ENCODE results near the gene PYGM. TPM values are rescaled to one million over a fixed set of nuclear protein-coding genes. Genes with fewer than 3 reads are reported as not detected.

Gene PYGM
- total and polyA plus RNA-seq, 2 donors (not counting 3 experiments of a cell fraction or from before 2014, with no cell fraction given): 0.10 to 0.62 TPM

DNA sequence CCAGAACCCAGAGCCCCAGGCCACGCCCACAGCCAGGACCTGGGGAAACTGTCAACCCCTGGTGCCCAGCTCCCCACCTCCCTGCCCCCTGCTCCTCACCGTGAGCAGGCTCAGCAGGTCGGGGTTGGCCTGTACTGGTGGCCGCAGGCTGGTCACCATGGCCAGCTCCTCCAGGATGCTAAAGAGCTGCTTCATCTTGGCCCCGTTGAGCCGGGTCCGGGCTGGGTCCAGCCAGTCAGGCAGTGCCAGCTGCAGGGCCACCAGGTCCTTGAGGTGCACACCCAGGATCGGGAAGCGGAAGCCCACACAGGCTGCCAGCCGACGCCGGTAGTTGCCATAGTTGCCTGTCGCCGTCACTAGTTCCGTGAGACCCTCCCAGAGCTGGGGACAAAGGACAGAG, 23.1 kb downstream of the PYGM start:
- Histone ChIP-seq H3K27me3 (ENCODE audit: control insufficient read depth in 2 of 2, insufficient read depth in 2 of 2, low read length in 2 of 2) (peaks cover under 1 to 7% of the 10 kb centered on the region in 2 experiments), H2AFZ (ENCODE audit: low read depth, low read length) (no peak overlapping the region), H3K27ac (ENCODE audit: insufficient read depth, low read depth, low read length) (no peak overlapping the region), H3K9me3 (replicated peaks; ENCODE audit: control insufficient read depth, insufficient read depth, low read length) (no peaks in the 10 kb centered on the region), H3K4me3 (replicated peaks in 1 of 3; ENCODE audit: insufficient read depth in 1 of 3, low read depth in 1 of 3, low read length in 3 of 3) (no peak overlapping the region), H3K9ac (replicated peaks; ENCODE audit: extremely low read depth, insufficient read depth, low read length) (no peak overlapping the region), H3K4me2 (ENCODE audit: insufficient read depth, low read length) (no peak overlapping the region), H3K79me2 (ENCODE audit: control insufficient read depth, insufficient read depth, low read length) (no peaks in the 10 kb centered on the region), H3K9me1 (replicated peaks; ENCODE audit: control insufficient read depth, extremely low read depth, insufficient read depth, low read length) (no peaks in the 10 kb centered on the region), H3K4me1 (ENCODE audit: control insufficient read depth, extremely low read depth, insufficient read depth, low read length) (no peaks in the 10 kb centered on the region), H3K36me3 (ENCODE audit: control insufficient read depth in 2 of 2, extremely low read depth in 1 of 2, insufficient read depth in 2 of 2, low read length in 2 of 2) (no peaks in the 10 kb centered on the region), H4K20me1 (replicated peaks; ENCODE audit: control insufficient read depth, extremely low read depth, insufficient read depth, low read length) (no peaks in the 10 kb centered on the region)
- ChIA-PET CTCF (no interaction called here), POLR2A (no interaction called here)
- TF ChIP-seq CTCF (IDR thresholded peaks at IDR 0.05; ENCODE audit: extremely low read depth in 1 of 2, insufficient read depth in 1 of 2, low read depth in 1 of 2, low read length in 2 of 2) (no peak), JUN (IDR thresholded peaks at IDR 0.05; ENCODE audit: borderline replicate concordance, insufficient read depth, insufficient read length, low read depth) (no peak)
- dilution Hi-C loops (cut with MboI; ENCODE audit: extremely low pct_ligation_motif_present, low sequenced_read_pairs) (no loop called here), intact Hi-C loops (cut with micrococcal nuclease) (no loop called here)
- FAIRE-seq: no peak
- no peak for DNase-seq (ENCODE audit: low read depth, low spot score)
- no TSS peak for BruUV-seq (replicated peaks)

DNA sequence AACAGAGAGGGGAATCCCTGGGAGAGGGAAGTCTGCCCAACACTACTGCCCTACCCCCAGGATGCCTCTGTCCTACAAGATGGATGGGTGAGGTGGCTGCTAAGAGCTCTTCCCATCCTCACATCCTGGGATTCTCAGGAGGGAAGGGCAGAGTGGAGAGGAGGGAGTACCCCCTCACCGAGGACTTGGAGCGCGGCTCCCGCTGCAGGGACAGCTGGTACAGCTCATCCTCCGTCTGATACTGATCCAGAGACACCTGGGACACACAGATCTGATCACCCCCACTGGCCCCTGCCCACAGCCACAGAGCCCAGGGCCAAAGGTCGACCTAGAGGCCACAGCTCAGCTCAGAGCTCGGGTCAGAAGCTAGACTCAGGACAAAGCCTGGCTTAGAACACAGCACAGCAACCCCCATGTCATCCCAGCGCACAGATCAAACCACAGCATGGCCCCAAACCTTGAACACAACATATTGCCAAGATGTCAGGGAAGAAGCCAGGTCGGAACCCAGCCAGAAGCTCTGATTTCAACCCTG, 24.0 kb downstream of the PYGM start:
- dilution Hi-C loops (cut with MboI; ENCODE audit: extremely low pct_ligation_motif_present, low sequenced_read_pairs): no loop called here
- Histone ChIP-seq H3K9me1 (replicated peaks; ENCODE audit: control insufficient read depth, extremely low read depth, insufficient read depth, low read length) (no peaks in the 10 kb centered on the region), H3K9me3 (replicated peaks; ENCODE audit: control insufficient read depth, insufficient read depth, low read length) (no peaks in the 10 kb centered on the region), H3K27me3 (ENCODE audit: control insufficient read depth in 2 of 2, insufficient read depth in 2 of 2, low read length in 2 of 2) (peaks cover 0 to 5% of the 10 kb centered on the region in 2 experiments), H3K4me1 (ENCODE audit: control insufficient read depth, extremely low read depth, insufficient read depth, low read length) (no peaks in the 10 kb centered on the region), H4K20me1 (replicated peaks; ENCODE audit: control insufficient read depth, extremely low read depth, insufficient read depth, low read length) (no peaks in the 10 kb centered on the region), H3K36me3 (ENCODE audit: control insufficient read depth in 2 of 2, extremely low read depth in 1 of 2, insufficient read depth in 2 of 2, low read length in 2 of 2) (no peaks in the 10 kb centered on the region), H3K27ac (ENCODE audit: insufficient read depth, low read depth, low read length) (no peak overlapping the region), H3K4me2 (ENCODE audit: insufficient read depth, low read length) (no peak overlapping the region), H2AFZ (ENCODE audit: low read depth, low read length) (no peak overlapping the region), H3K79me2 (ENCODE audit: control insufficient read depth, insufficient read depth, low read length) (no peaks in the 10 kb centered on the region), H3K4me3 (replicated peaks in 1 of 3; ENCODE audit: insufficient read depth in 1 of 3, low read depth in 1 of 3, low read length in 3 of 3) (no peak overlapping the region), H3K9ac (replicated peaks; ENCODE audit: extremely low read depth, insufficient read depth, low read length) (no peak overlapping the region)
- POLR2A ChIA-PET: no interaction called here
- no TSS peak for BruUV-seq (replicated peaks)
- DNase-seq (ENCODE audit: low read depth, low spot score) (no peak), FAIRE-seq (no peak)
- intact Hi-C loops (cut with micrococcal nuclease): no loop called here
- CTCF ChIA-PET: interaction anchor here (1.7 kb wide), 1 partner anchor 47 kb away, joined by 6 read pairs; no protein-coding TSS in a partner anchor
- TF ChIP-seq JUN (IDR thresholded peaks at IDR 0.05; ENCODE audit: borderline replicate concordance, insufficient read depth, insufficient read length, low read depth): no peak
- TF ChIP-seq, protein P1, sequence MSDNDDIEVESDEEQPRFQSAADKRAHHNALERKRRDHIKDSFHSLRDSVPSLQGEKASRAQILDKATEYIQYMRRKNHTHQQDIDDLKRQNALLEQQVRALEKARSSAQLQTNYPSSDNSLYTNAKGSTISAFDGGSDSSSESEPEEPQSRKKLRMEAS (IDR thresholded peaks at IDR 0.05; ENCODE audit: insufficient read depth, insufficient read length): no peak
- TF ChIP-seq CTCF (IDR thresholded peaks at IDR 0.05; ENCODE audit: extremely low read depth in 1 of 2, insufficient read depth in 1 of 2, low read depth in 1 of 2, low read length in 2 of 2): no peak
- no peak for TF ChIP-seq EZH2 (IDR thresholded peaks at IDR 0.05; ENCODE audit: borderline replicate concordance, low read depth, low read length, severe bottlenecking)
- no peak for TF ChIP-seq GATA2 (IDR thresholded peaks at IDR 0.05; ENCODE audit: insufficient read depth, insufficient read length, low read depth, low read length)
- TF ChIP-seq POLR2A (IDR thresholded peaks at IDR 0.05; ENCODE audit: low read depth, low read length): no peak
- no peak for TF ChIP-seq FOS (IDR thresholded peaks at IDR 0.05; ENCODE audit: borderline replicate concordance, insufficient read depth, low read length)
- TF ChIP-seq MYC (IDR thresholded peaks at IDR 0.05; ENCODE audit: low read depth, low read length): no peak

Data from endothelial cell of umbilical vein (primary cell).